Sigmoid colon (tissue), 7 donors: ENCODE results near the gene TXNDC16. TPM values are rescaled to one million over a fixed set of nuclear protein-coding genes. Genes with fewer than 3 reads are reported as not detected.

Experiments
- DNase-seq: peaks from one replicate; pipeline ENCODE4 v3.0.0-alpha.2; 2019
- H3K27ac ChIP-seq, 4 donors: fragments of 200-600 bp; sonication (generic); one replicate each; pipeline ENCODE4 v1.5.1; 2016 to 2019; ENCODE audit warnings: mild to moderate bottlenecking in 1 of 4
- H3K27me3 ChIP-seq, 3 donors: fragments of 200-600 bp; sonication (generic); one replicate each; pipeline ENCODE4 v1.5.1; 2019; ENCODE audit warnings: mild to moderate bottlenecking in 1 of 3
- H3K36me3 ChIP-seq, 4 donors: fragments of 200-600 bp; sonication (generic); one replicate each; pipeline ENCODE4 v1.5.1; 2016 to 2019
- H3K4me1 ChIP-seq, 4 donors: fragments of 200-600 bp; sonication (generic); one replicate each; pipeline ENCODE4 v1.5.1; 2017 to 2019
- H3K4me3 ChIP-seq, 4 donors: fragments of 200-600 bp; sonication (generic); one replicate each; pipeline ENCODE4 v1.5.1; 2017 to 2019; ENCODE audit warnings: mild to moderate bottlenecking in 2 of 4, moderate library complexity in 1 of 4
- H3K9me3 ChIP-seq, 4 donors: fragments of 200-600 bp in 3 of 4; sonication (generic) in 3 of 4; one replicate each; pipeline versions ENCODE4 v1.5.1 to v1.6.1; 2013 to 2019
- CTCF ChIP-seq, 4 experiments: fragments of 450-650 bp in 3 of 4; fragments of 200-600 bp in 1 of 4; IDR thresholded peaks; one replicate each; pipeline ENCODE4 v1.5.1; 2016 to 2019; ENCODE audit warnings: antibody characterized with exemption in 4 of 4, mild to moderate bottlenecking in 3 of 4, moderate library complexity in 2 of 4
- EP300 ChIP-seq, 4 donors: sonication (generic); formaldehyde crosslinking; IDR thresholded peaks; one replicate each; pipeline ENCODE4 v1.6.1; 2017; ENCODE audit warnings: antibody characterized with exemption in 4 of 4
- POLR2A ChIP-seq, 2 donors: fragments of 450-650 bp; IDR thresholded peaks; one replicate each; pipeline ENCODE4 v1.6.1; 2016; ENCODE audit warnings: antibody characterized with exemption in 2 of 2, mild to moderate bottlenecking in 2 of 2, moderate library complexity in 2 of 2
- POLR2AphosphoS5 ChIP-seq, 4 donors: sonication (generic); formaldehyde crosslinking; IDR thresholded peaks; one replicate each; pipeline ENCODE4 v1.6.1; 2017; ENCODE audit warnings: antibody characterized with exemption in 4 of 4
- WGBS, 2 donors: extraction: QIAGEN DNeasy Blood & Tissue Kit; methylation state at CpG; one replicate each; pipeline ENCODE4 v1.1.7; 2013; 5-methylcytosine and 5-hydroxymethylcytosine counted together
- intact Hi-C: fragments of 100-400 bp; cut with DNase I; formaldehyde crosslinking; loops from one replicate; pipeline ENCODE4 v1.15.1; 2023
- polyA plus RNA-seq, 3 donors: library from polyadenylated mRNA; stranded (reverse); fragments of 200-250 nt; gene quantifications; one replicate each; pipeline ENCODE4 v1.2.3, GENCODE V29; 2013
- total RNA-seq, 4 donors: library from RNA; depleted of rRNA; stranded (reverse); fragments of >200 nt; gene quantifications; one replicate each; pipeline ENCODE4 v1.1.0, GENCODE V29; 2016
- donor health status: healthy with polysubstance abuse.
- donor health status: Bipolar disorder and iron deficiency.
- donor health status: healthy.

Gene TXNDC16
- total and polyA plus RNA-seq, 7 donors: 1.2 to 14.3 (median 10.5) TPM

- Histone ChIP-seq H3K9me3 (no peaks in the 10 kb centered on the region), H3K36me3 (peaks cover 0 to 26% (median 0%) of the 10 kb centered on the region in 4 donors), H3K4me1 (no peaks in the 10 kb centered on the region), H3K27ac (no peak overlapping the region), H3K27me3 (no peaks in the 10 kb centered on the region), H3K4me3 (no peak overlapping the region)
- TF ChIP-seq POLR2A (IDR thresholded peaks at IDR 0.05) (no peak), POLR2AphosphoS5 (IDR thresholded peaks at IDR 0.05) (no peak), EP300 (IDR thresholded peaks at IDR 0.05) (no peak), CTCF (IDR thresholded peaks at IDR 0.05) (no peak)
- intact Hi-C loops: no loop called here
- no peak for DNase-seq
- 85 to 91% methylated on average over 7 of the region's 7 CpGs for WGBS, 2 donors
Observed at GRCh38 chr14:52467515-52468266, 84.6 kb downstream of the TXNDC16 start.

- Histone ChIP-seq H3K9me3 (peaks cover 0 to 3% (median 0%) of the 10 kb centered on the region in 4 donors), H3K36me3 (peaks cover 0 to 27% (median 2%) of the 10 kb centered on the region in 4 donors), H3K27ac (no peak overlapping the region), H3K27me3 (no peaks in the 10 kb centered on the region), H3K4me3 (no peak overlapping the region), H3K4me1 (no peaks in the 10 kb centered on the region)
- intact Hi-C loops: no loop called here
- 93 to 97% methylated on average over 4 of the region's 4 CpGs for WGBS, 2 donors
- DNase-seq: no peak
- no peak for TF ChIP-seq CTCF (IDR thresholded peaks at IDR 0.05)
- no peak for TF ChIP-seq POLR2A (IDR thresholded peaks at IDR 0.05)
- TF ChIP-seq POLR2AphosphoS5 (IDR thresholded peaks at IDR 0.05): no peak
- no peak for TF ChIP-seq EP300 (IDR thresholded peaks at IDR 0.05)
Observed at GRCh38 chr14:52464175-52464574, 88.1 kb downstream of the TXNDC16 start.

GRCh38 chr14:52463375-52463774 is 88.9 kb downstream of the TXNDC16 start:
- Histone ChIP-seq H3K36me3 (peaks cover 0 to 19% (median 2%) of the 10 kb centered on the region in 4 donors), H3K27ac (no peak overlapping the region), H3K4me3 (no peak overlapping the region), H3K4me1 (no peaks in the 10 kb centered on the region), H3K27me3 (no peaks in the 10 kb centered on the region), H3K9me3 (peaks cover 0 to 3% (median 0%) of the 10 kb centered on the region in 4 donors)
- no peak for DNase-seq
- TF ChIP-seq CTCF (IDR thresholded peaks at IDR 0.05): no peak
- TF ChIP-seq EP300 (IDR thresholded peaks at IDR 0.05): no peak
- TF ChIP-seq POLR2AphosphoS5 (IDR thresholded peaks at IDR 0.05): no peak
- no peak for TF ChIP-seq POLR2A (IDR thresholded peaks at IDR 0.05)
- 81 to 99% methylated on average over 3 of the region's 3 CpGs for WGBS, 2 donors
- intact Hi-C loops: no loop called here

GRCh38 chr14:52461721-52462120 is 90.6 kb downstream of the TXNDC16 start:
- no peak for DNase-seq
- intact Hi-C loops: no loop called here
- WGBS, 2 donors: 94 to 98% methylated on average over 1 of the region's 1 CpG

More at GRCh38 chr14:52461721-52462120, 90.6 kb downstream of the TXNDC16 start:
- Histone ChIP-seq H3K27ac (no peak overlapping the region), H3K27me3 (no peaks in the 10 kb centered on the region), H3K36me3 (peaks cover 0 to 17% (median 2%) of the 10 kb centered on the region in 4 donors), H3K4me1 (no peaks in the 10 kb centered on the region), H3K4me3 (no peak overlapping the region), H3K9me3 (peaks cover 0 to 3% (median 0%) of the 10 kb centered on the region in 4 donors)
- TF ChIP-seq CTCF (IDR thresholded peaks at IDR 0.05): no peak
- TF ChIP-seq EP300 (IDR thresholded peaks at IDR 0.05): no peak
- TF ChIP-seq POLR2AphosphoS5 (IDR thresholded peaks at IDR 0.05): no peak
- no peak for TF ChIP-seq POLR2A (IDR thresholded peaks at IDR 0.05)
